Measurements from ENCODE around the gene PLEKHG4. TPM values are rescaled to one million over a fixed set of nuclear protein-coding genes. Genes with fewer than 3 reads are reported as not detected.

The PLEKHG4 gene, protein sequence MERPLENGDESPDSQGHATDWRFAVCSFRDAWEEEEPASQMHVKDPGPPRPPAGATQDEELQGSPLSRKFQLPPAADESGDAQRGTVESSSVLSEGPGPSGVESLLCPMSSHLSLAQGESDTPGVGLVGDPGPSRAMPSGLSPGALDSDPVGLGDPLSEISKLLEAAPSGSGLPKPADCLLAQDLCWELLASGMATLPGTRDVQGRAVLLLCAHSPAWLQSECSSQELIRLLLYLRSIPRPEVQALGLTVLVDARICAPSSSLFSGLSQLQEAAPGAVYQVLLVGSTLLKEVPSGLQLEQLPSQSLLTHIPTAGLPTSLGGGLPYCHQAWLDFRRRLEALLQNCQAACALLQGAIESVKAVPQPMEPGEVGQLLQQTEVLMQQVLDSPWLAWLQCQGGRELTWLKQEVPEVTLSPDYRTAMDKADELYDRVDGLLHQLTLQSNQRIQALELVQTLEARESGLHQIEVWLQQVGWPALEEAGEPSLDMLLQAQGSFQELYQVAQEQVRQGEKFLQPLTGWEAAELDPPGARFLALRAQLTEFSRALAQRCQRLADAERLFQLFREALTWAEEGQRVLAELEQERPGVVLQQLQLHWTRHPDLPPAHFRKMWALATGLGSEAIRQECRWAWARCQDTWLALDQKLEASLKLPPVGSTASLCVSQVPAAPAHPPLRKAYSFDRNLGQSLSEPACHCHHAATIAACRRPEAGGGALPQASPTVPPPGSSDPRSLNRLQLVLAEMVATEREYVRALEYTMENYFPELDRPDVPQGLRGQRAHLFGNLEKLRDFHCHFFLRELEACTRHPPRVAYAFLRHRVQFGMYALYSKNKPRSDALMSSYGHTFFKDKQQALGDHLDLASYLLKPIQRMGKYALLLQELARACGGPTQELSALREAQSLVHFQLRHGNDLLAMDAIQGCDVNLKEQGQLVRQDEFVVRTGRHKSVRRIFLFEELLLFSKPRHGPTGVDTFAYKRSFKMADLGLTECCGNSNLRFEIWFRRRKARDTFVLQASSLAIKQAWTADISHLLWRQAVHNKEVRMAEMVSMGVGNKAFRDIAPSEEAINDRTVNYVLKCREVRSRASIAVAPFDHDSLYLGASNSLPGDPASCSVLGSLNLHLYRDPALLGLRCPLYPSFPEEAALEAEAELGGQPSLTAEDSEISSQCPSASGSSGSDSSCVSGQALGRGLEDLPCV
- total RNA-seq = 18.1 and 28.4 TPM in 2 replicates

GRCh38 chr16:67279296-67280089, at the start of gene PLEKHG4:
Gene PLEKHG4 (plus strand): TSS chr16:67279532. CDS start chr16:67280045, 513 bp downstream.

GRCh38 chr16:67247192-67248072, 31.9 kb upstream of the PLEKHG4 start, which contains the start of gene FHOD1:
Gene FHOD1 (minus strand): TSS chr16:67247481. CDS start chr16:67247410, 71 bp downstream.

GRCh38 chr16:67248401-67249177, 30.7 kb upstream of the PLEKHG4 start, which contains the start of gene SLC9A5:
Gene SLC9A5 (plus strand): TSS chr16:67248979. CDS start chr16:67249015, 36 bp downstream.

DNA sequence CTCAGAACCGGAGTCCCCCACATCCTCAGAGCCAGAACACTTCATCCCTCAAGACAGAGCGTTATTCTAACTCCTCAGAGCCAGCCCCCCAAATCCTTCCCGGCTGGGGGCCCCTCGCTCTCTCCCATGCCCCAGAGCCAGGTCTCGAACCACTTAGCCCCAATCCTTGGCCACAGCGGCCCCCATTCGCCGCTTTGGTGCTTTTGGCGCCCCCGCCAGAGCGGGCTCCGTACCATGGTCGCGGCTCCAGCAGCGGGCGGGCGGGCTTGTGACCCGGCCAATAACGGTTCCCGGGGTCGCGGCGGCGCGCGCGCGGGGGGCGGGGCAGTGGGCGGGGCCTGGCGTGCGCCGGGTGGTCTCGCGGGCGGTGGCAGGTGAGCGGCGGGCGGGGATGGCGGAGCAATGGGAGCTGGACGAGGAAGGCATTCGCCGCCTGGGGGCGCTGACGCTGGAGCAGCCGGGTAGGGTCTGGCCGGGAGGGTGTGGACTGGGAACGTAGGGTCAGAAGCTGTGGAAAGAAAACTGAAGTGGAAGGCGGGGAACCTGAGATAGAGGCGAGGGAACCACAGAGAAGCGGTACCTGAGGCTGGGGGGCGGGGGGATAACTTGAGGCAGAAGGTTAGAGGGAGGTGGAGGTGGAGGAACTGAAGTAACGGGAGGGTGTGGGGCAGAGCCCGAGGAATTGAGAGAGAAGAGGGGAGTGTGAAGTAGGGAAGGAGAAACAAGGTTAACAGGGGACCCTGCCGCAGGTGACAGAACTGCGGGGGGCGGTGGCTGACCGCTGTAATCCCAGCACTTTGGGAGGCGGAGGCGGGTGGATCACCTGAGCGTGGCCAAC, 47.4 kb downstream of the PLEKHG4 start, which contains the start of the genes KCTD19 and LRRC36:
KCTD19 (minus strand) TSS at position 270 of the 838 bp plus-strand sequence; CDS start at position 236, 34 bp downstream.
LRRC36 (plus strand) TSS at position 344 of the 838 bp plus-strand sequence; CDS start at position 392, 48 bp downstream.

Other genes with a start within 250 kb of the PLEKHG4 start
- 14.6 and 19.1 TPM in 2 replicates for gene PHAF1, start 169.6 kb upstream of the PLEKHG4 start, total RNA-seq
- 1.9 and 4.3 TPM in 2 replicates for gene B3GNT9, start 128.5 kb upstream of the PLEKHG4 start, total RNA-seq
- gene TRADD, start 119.6 kb upstream of the PLEKHG4 start, total RNA-seq = 10.8 and 11.6 TPM in 2 replicates
- 3.5 and 6.2 TPM in 2 replicates for gene FBXL8, start 119.6 kb upstream of the PLEKHG4 start, total RNA-seq
- gene HSF4, start 114.8 kb upstream of the PLEKHG4 start, total RNA-seq = 0.79 and 1.9 TPM in 2 replicates
- gene NOL3, start 109.0 kb upstream of the PLEKHG4 start, total RNA-seq = 7.0 and 8.2 TPM in 2 replicates
- gene MATCAP1, start 95.6 kb upstream of the PLEKHG4 start, total RNA-seq = 15.4 and 16.2 TPM in 2 replicates
- 3.3 and 4.0 TPM in 2 replicates for gene EXOC3L1, start 89.4 kb upstream of the PLEKHG4 start, total RNA-seq
- gene E2F4, start 87.4 kb upstream of the PLEKHG4 start, total RNA-seq = 82.8 and 97.1 TPM in 2 replicates
- 0.79 and 0.93 TPM in 2 replicates for gene ELMO3, start 80.4 kb upstream of the PLEKHG4 start, total RNA-seq
- gene TMEM208, start 52.4 kb upstream of the PLEKHG4 start, total RNA-seq = 19.6 and 22.7 TPM in 2 replicates
- gene FHOD1, start 32.1 kb upstream of the PLEKHG4 start, total RNA-seq = 37.4 and 38.3 TPM in 2 replicates
- 0.40 and 0.65 TPM in 2 replicates for gene SLC9A5, start 30.6 kb upstream of the PLEKHG4 start, total RNA-seq
- 0.13 and 0.14 TPM in 2 replicates for gene KCTD19, start 47.2 kb downstream of the PLEKHG4 start, total RNA-seq
- gene LRRC36, start 47.3 kb downstream of the PLEKHG4 start, total RNA-seq = 0.13 and 0.86 TPM in 2 replicates
- gene TPPP3, start 114.0 kb downstream of the PLEKHG4 start, total RNA-seq = 0.07 TPM in 1 of 2 replicates, not detected in the other
- gene ZDHHC1, start 136.9 kb downstream of the PLEKHG4 start, total RNA-seq = 4.0 and 6.3 TPM in 2 replicates
- 0.07 TPM in 1 of 2 replicates, not detected in the other for gene HSD11B2, start 151.6 kb downstream of the PLEKHG4 start, total RNA-seq
- 80.5 and 92.9 TPM in 2 replicates for gene ATP6V0D1, start 201.6 kb downstream of the PLEKHG4 start, total RNA-seq
- not detected in 2 replicates for gene AGRP, start 204.0 kb downstream of the PLEKHG4 start, total RNA-seq
- gene RIPOR1, start 249.3 kb downstream of the PLEKHG4 start, total RNA-seq = 92.2 and 93.4 TPM in 2 replicates

Measured in thoracic aorta endothelial cell (primary cell).